AG08395 (cell line): ENCODE results near the gene PHF20.
"Not testable (repeated sequence)": the region's sequence is repeated elsewhere in the genome, so short reads cannot be mapped to it uniquely, and the experiment has no call there.

Experiments used
- DNase-seq: peaks from one replicate; pipeline ENCODE4 v3.0.0; 2012; ENCODE audit warnings: mixed read lengths, low spot score

PHF20 gene

DNA sequence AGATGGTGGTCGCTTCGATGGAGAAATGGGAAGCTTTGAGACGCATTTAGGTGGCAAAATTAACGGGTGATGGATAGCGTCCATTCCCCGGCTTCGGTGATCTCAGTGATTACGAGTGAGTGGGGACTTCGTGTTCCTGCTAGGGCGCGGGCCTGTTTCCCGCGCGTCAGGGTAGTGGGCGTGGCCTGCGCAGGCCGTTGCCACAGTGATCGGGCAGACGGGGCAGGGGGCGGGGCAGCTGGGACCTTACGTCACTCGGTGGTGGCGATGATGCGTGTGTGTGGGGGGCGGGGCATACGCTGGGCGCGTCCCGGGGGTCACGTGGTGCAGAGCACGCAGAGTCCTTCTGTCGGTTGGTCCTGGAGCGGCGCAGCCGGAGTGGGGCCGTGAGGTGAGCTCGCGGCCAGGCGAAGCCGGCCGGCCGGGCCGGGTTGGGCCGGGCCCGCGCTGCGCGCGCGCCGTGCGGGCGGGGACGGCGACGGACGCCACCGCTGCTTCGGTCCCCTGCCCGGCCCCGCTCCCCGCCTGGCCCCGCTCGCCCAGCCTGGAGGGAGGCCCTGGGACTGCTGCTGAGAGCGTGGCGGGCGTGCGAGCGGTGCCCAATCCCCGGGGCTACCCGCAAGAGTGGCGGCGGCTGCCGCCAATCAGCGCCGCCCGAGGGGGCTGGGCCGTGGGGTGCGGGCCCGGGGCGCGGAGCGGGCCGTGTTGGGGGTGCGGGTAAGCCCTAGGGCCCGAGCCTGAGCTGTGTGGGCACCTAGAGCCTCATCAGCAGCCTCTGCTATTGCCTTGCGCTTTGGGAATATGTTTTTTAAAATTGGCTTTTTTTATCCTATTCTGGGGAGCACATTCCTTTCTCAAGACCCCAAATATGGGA, at the start of gene PHF20:
Gene PHF20 (plus strand): TSS at position 327 of the 874 bp plus-strand sequence. CDS start 29,508 bp downstream, outside the sequence.
- DNase-seq = peak; percentile 96

DNA sequence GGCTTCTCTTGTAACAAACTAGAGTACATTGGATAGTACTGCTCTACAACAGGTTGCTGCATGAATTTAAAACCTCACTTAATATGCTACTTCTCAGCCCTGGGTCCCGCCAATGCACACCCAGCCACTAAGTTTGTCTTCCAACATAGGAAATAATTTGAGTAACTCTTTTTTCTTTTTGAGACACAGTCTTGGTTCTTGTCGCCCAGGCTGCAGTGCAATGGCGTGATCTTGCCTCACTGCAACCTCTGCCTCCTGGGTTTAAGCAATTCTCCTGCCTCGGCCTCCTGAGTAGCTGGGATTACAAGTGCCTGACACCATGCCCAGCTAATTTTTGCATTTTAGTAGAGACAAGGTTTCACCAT, 48.6 kb upstream of the PHF20 start:
- DNase-seq = not testable (repeated sequence)

DNA sequence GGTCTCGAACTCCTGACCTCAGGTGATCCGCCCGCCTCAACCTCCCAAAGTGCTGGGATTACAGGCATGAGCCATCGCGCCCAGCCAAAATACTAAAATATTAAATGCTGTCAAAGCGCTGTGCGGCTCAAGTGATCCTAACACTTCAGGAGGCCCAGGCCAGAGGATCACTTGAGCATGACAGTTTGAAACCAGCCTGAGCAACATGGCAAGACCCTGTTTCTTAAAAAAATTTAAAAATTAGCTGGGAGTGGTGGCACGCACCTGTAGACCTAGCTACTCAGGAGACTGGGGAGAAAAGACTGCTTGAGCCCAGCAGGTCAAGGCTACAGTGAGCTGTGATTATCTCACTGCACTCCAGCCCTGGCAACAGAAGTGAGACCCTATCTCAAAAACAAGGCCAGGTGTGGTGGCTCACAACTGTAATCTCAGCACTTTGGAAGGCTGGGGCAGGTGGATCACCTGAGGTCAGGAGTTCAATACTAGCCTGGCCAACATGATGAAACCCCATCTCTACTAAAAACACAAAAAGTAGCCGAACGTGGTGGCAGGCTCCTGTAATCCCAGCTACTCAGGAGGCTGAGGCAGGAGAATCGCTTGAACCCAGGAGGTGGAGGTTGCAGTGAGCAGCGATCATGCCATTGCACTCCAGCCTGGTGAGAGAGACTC, 48.0 kb upstream of the PHF20 start:
- not testable (repeated sequence) for DNase-seq

DNA sequence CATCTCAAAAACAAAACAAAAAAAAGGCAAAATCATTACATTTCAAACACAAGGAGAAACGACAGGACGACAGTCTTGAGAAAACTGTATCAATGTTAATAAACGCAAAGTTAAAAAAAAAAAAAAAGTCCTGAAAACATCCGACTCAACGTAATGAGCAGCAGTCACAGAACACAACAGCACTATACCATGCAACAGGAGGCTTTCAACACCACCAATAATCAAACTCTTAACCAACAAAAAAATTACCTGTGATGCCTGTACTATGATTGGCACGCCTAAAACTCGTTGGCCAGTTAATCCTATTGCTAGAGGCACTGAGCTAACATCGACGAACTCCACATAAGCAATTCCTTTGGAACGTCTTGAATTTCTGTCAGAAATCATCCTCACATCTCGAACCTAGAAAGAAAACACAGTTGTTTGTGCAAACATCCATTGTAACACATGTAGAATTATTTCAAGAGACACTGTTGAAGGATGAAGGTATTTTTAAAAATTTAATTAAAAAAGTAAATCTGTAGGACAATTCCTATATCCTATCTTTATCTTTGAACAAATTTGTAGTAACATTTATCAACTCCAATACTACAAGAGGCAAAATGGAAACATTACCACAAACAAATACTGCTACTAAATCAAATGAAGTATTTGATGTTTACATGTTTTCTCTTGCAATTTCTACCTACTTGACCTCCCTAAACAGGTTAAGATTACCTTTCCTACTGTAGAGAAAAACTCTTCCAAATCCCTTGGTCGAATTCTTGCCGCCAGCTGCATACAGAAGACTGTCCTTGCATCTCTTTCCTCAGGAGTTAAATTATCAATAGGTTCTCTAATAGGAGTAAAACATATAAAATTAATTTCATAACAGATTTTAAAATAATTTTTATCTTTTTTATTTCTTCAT, 47.2 kb upstream of the PHF20 start:
- no peak for DNase-seq

DNA sequence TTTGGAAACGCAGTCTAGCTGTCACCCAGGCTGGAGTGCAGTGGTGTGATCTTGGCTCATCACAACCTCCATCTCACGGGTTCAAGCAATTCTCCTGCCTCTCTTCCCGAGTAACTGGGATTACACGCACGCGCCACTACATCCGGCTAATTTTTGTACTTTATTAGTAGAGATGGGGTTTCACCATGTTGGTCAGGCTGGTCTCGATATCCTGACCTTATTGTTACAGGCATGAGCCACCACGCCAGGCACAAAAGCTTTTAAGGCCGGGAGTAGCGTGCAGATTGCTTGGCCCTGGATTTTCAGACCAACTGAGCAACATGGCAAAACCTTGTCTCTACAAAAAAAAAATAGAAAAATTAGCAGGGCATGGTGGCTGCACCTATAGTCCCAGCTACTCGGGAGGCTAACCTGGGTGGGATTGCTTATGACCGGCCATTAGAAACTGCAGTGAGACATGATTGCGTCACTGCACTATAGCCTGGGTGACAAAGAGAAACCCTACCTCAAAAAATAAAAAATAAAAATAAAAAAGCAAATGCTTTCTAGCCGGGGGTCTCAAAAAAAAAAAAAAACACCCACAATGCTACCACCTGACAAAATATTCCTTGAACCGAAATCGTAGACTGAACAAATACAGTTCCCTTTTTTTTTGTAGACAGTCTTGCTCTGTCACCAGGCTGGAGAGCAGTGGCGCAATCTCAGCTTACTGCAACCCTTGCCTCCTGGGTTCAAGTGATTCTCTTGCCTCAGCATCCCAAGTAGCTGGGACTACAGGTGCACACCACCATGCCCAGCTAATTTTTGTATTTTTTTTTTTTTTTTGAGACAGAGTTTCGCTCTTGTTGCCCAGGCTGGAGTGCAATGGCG, 44.7 kb upstream of the PHF20 start:
- no peak for DNase-seq

DNA sequence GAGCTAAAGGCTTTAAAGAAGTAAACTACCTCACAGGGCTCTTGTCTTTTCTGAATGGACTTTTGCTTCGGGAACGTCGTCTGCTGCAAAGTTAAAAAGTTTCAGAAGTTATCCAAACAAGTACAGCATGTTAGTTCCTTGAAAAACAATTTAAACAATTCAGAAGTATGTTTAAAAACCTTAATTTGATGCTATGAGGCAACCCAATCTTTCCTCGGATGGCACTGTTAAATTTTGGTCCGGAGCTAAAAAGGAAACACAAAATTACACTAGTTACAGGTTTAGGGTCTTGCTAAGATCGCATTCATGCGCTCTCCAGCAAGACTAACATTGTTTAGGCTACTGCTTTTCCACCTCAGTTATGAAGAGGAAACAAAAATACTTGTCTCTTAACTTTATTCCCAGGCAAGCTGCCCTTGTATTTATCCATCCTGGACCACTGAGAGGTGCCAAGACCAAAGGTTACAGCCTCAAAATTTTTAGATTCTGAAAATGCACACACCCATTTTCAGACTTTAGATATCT, 42.5 kb upstream of the PHF20 start:
- no peak for DNase-seq

DNA sequence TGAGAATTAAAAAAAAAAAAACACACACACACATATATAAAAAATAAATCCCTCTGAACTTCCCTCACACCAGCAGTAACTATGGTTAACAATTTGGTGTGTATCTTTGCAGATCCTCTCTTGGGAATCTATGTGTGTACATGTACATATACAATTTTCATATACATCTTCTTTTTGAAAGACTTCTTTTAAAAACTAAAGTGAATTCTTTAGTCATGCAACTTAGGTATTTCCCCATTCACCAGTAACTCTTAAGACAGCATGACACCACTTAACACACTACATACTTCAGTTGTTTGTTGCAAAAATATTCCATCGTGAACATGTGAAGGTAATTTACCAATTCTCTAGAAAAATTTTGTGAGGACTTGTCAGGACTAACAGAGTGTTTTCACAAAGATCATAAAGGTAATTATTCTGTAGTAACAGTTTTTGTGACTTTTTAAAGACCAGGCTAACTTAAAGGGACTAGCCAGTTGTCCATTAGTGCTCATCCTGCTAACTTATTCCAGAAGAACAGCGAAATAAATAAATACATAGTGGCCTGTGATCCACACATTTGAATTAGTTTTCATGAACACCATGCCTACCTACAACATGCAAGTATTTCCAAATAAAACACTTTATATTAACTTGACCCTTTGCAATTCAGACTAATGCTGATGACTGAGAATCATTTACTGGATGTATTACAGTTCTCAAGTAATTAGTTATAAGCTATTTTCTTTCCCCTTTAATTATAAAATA, 41.8 kb upstream of the PHF20 start:
- DNase-seq = no peak

DNA sequence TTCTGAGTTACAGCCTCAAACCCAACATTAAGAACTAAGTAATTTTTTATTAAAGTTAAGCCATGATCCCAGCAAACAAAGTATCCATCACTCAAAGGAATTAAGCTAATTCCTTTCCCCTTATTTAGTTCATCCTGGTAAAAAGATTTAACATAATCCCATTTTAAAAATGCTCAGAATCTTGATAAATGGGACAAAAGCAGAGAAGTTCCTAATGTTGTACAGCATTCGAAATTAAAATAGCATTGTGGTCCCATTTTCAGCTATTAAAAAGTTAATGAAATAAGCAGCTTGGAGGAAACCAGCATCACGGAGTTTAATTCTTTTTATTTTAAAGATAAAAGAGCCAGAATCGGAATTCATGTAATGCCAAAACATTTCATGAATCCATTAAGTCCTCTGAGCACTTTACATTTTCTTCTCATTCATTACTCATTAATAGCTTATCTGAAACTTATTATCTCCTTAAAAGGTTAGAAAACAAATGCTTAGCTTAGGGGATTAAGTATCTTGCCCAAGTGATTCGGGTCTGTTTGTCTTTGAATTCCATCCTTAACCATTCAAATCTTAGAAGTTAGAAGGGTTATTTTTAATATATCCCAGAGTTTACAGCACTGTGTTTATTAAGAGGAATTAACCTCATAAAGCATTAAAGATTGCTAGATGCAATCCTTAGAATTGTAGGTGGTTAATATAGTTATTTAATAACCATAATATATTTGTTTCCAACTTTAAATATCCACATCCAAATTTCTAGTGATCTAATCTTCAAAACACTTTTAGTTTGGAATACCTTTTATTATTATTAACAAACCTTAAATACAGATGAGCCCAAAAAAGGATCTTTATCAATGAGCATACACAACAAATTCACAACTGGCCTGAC, 41.0 kb upstream of the PHF20 start:
- no peak for DNase-seq

DNA sequence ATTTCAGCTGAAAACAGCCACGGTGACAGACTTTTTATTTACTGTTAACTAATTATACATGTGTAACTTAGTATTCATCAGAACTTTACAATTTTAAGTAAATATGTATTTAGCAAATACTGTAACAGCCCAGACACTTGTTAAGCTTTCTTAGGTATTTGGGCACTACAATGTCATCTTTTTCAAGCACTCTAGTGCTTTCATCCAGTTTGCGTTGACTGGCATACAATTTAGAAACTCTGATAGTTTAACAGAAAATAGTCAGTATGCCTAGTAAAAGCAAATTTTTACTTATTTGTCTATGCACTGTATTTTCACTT, 40.4 kb upstream of the PHF20 start:
- DNase-seq = no peak

DNA sequence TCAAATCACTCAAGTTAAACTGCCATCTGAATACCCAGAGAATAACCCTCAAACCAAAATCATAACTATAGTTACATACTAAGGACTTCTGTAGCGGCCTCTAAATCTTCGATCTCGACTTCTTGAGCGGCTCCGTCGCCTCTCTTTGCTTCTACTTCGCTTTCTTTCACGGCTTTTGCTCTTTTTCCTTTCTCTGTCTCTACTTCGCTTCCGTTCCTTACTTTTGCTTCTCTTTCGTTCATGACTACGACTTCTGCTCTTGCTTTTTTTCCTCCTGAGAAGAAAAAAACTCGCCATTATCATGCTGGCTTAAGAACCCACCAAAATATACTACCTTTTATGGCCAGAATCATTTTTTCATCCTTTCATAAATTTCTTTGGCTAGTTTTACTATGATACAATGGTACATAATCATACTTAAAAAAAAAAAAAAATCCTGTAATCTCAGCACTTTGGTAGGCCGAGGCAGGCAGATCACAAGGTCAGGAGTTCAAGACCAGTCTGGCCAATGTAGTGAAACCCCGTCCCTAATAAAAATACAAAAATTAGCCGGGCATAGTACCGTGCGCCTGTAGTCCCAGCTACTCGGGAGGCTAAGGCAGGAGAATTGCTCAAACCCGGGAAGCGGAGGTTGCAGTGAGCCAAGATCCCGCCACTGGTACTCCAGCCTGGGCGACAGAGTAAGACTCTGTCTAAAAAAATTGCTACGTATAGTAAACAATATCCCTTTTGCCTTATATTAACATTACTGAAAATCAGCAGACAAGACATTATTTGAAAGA, 39.8 kb upstream of the PHF20 start:
- DNase-seq = no peak

DNA sequence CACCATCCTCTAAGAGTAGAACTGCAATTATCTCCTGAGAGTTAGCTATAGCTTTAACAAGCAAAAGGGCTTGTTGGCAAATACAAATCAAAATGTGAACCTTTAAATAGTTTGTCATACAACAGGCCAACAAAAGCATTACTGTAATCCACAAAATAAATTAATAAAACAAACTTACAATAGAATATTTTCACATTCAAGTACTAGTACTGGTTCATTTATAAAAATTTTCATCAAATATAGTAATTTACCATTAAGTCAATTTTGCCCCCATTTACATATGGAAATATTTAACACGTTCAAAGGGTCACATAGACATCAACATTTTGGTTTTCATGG, 39.2 kb upstream of the PHF20 start:
- DNase-seq = no peak

DNA sequence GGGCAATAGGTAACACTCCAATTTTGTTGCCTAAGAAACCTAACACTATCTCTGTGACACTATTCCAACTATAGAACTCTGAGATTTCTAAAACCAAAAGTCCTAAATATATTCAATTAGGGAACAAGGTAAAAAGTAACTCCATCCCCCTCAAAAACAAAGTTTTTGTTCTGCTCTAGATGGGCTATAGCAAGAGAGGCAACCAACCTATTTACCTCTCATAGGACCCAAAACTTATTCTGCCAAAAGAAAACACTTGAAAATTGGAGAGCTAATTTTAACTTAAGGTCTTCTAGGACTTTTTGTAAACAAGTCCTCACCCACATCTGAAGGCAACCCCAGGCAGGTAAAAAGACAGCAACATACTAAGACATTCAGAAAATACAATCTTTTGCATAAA, 37.4 kb upstream of the PHF20 start:
- no peak for DNase-seq

DNA sequence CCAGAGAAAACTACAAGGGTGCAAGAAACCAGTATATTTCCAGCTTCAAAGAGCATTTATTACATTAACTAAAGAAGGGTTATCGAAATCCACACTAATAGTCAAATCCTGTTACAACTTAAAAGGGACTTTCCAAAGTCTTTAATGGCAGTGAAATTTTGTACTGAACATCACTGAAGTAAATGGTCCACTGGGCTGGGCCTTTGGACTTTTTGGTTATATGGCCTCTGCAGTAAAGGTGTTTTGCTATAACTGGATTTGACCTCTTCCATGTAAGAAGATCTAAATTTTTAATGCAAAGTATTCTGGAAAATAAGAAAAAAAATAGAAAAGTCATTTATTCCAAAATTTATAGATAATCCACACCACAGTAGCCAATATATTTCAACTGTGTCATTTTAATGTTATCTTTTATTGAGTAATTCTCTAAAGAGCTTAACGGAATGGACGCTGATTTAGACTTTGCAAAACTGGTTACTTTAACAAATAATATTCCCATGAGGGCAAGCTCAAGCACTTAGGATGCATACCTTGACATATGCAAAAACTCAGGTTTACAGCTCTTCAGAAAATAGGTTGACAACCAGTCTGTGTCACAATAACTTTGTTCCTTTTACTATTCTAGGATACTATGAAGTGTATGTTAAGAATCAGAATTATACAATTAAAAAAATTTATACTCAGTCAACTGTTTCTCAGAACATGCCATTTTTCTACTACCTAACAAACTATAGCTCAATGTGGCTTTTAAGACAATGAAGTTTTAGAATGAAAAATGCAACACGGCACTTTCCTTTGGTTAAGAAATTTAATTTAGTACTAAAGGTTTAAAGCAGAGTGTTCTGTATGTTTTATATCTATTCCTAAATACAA, 36.8 kb upstream of the PHF20 start:
- no peak for DNase-seq

DNA sequence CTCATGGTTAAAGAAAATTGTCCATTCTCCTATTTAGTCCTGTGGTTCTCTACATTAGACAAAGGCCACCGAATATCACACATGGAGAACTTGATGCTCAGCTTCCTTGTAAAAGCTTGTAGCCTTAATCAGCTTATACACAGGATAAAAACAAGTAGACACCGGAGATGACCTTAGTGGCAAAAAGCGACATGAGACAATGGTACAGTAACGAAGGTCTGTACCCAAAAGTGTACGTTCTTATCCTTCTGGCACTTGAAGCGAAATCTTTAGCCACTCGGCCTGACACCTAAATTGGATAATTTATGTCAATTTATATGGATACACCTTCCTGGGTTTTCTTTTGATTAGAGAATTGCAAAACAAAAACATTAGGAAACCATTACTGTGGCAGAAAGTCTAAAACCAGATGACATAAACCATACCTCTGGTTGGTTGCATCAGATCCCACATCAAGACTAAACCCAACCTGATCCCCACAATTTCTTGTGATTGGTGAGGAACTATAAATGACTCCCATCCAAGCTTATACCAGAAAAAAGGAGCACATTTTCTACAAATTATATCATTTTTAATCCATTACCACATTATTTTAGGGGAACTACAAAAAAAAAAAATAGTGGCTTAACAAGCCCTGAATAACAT, 35.9 kb upstream of the PHF20 start:
- no peak for DNase-seq

DNA sequence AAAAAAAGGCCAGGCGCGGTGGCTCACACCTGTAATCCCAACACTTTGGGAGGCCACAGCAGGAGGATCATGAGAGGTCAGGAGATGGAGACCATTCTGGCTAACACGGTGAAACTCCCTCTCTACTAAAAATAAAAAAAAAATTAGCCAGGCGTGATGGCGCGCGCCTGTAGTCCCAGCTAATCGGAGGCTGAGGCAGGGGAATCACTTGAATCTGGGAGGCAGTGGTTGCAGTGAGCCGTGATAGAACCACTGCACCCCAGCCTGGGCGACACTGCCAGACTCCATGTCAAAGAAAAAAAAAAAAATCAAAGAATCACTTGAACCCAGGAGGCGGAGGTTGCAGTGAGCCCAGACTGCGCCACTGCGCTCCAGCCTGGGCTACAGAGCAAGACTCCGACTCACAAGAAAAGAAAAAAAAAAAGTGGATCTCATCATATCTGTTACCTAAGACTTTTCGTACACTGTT, 33.9 kb upstream of the PHF20 start:
- DNase-seq = no peak

DNA sequence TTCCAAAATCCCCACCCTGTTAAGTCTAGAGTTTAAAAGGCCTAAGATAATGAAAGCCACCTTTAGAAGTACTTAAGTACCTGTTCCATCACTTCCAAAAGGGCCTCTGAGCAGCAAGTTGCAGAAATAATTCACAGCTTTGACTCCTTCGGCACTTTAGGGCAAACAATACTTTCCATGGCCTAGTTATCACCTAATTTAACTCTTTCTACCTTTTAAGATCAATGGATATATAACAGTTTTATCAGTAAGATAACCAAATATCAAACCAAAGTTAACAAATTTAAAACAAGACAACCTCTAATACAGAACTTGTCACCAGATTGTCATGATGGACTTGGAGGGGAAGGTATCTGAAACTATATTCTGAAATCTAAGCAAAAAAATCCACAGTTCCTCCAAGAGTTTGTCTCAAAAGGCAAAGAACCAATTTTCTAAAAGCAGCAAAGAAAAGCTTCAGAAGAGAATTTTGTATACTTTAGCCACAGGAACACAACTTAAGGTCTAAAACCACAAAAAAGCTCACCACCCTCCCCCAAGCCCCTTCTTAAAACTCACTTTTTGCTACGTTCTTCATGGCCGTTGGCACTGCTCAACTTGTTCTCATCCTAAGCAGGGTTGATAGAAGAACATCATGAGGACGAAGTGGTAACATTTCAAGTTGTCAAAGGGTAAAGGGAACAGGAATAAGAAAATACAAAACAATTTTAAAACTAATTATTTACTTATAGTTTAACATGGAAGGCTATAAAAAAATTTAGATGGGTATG, 33.2 kb upstream of the PHF20 start:
- no peak for DNase-seq
